ENCODE results near the gene C3orf20.
"Not testable (repeated sequence)": the region's sequence is repeated elsewhere in the genome, so short reads cannot be mapped to it uniquely, and the experiment has no call there.

The C3orf20 gene

DNA sequence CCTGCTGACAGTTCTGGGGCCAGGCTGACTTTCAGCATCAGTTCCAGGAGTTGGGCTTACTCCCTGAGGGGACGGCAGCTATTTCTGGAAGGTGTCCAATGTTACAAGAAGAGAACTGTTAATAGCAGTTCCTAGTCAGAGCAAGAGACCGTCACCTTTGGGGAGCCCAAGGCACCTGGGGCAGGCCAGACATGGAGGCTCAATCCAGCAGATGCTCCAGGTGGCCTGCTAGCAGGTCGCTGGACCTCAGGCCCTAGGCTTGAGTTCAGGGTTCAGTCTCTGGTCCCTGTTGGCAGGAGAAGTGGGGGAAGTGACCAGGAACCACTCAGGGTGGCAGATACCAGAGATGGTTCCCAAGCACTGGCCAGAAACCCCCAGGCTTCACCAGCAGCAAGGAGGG lies 25.9 kb downstream of the C3orf20 start:
- no peak for DNase-seq (ENCODE audit: low read depth in 2 of 2)

DNA sequence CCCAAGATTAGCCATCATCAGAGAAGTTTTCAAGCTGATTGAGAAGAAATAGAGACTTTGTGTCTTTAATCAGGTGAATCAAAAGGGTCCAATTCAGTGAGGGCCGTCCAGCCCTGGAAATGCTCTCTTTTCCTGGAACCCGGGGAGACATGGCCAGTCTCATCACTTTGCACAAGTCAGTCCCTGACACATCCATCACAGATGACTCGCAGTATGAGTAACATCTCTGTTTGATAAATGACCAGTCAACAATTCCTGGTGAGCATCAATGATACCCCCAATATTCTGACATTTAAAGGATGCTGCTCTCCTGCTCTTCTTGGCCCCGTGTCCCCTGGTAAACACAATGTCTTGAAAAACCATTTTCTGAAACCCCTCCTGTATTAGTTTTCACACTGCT lies 26.7 kb downstream of the C3orf20 start:
- DNase-seq (ENCODE audit: low read depth in 2 of 2), result no peak

DNA sequence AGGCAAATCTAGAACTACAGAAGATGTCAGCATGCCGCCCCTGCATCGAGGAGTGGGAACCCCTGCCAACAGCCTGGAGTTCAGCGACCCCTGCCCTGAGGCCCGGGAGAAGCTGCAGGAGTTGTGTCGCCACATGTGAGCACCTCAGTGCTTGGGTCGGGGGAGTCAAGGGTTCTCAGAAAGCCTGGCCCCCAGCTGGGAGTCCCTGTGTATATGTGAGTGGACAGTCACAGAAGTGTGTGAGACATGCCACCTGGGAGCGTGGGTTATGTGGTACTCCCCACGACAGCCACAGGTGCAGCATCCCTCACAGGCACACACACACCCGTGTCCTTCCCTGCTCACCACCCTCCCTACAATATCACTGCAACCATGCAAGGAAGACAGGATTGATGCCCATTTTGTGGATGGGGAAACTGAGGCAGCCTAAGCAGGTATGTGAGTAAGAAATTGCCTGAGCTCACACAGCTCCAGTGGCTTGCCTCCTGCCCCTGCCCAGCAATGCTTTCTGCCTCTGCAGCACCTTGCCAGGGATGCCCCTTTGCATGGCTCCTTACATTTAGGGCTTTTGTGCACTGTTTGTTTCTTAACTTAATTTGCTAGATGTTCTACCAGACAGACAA lies 28.3 kb downstream of the C3orf20 start:
- no peak for DNase-seq (ENCODE audit: low read depth in 2 of 2)

DNA sequence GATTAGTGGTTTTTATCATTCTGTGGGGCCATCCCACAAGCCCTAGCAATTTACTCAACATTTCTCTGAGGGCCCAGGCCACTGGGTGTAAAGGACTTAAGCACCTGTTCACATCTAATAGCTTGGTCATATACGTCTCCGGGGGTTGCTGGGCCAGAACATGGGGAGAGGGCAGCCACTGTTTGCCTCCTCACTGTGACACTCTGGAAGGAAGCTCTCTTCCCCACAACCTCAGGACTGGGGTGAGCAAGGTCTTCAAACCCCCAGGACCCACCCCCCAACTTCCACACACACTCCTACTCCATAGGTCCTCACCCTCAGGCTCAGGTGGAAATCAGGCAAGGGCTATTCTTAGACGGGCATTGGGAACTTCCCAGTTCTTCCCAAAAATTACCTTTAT lies 28.9 kb downstream of the C3orf20 start:
- DNase-seq (ENCODE audit: low read depth in 2 of 2), result no peak

DNA sequence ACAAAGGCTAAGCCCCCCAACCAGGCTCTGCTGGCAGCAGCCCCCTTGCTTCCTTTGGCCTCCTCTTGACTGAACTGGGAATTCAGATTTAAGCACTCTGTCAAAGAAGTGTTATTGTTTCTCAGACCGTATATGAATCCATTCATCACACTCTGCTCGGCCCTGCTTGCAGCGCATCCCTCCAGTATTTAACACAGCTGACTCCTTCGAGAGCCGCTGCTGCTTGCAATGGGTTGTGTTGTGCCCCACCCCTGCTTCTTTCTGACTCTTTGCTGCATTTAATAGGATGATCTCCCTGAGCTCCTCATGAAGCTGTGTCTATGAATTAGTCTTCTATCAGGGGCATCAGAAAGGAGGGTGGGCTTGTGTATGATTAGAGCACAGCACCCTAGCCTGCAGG lies 31.2 kb downstream of the C3orf20 start:
- no peak for DNase-seq (ENCODE audit: low read depth in 2 of 2)

DNA sequence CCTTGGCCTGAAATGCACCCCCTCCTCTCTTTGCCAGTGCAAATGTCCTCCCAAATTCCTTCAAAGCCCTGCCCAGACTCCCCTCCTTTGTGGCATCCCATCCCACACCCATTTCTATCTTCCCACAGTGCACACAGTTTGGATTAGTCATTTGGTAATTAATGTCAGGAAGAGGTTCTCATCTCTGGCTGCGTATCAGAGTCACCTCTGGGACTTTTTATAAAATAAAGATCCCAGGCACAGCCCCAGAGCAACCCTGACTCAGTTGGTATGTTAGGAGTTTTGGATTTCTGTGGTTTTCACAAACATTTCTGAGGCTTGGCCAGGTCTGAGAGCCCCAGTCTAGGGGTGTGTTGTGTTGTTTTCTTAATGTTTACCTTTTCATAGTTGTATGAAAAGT lies 41.6 kb downstream of the C3orf20 start:
- no peak for DNase-seq (ENCODE audit: low read depth in 2 of 2)

DNA sequence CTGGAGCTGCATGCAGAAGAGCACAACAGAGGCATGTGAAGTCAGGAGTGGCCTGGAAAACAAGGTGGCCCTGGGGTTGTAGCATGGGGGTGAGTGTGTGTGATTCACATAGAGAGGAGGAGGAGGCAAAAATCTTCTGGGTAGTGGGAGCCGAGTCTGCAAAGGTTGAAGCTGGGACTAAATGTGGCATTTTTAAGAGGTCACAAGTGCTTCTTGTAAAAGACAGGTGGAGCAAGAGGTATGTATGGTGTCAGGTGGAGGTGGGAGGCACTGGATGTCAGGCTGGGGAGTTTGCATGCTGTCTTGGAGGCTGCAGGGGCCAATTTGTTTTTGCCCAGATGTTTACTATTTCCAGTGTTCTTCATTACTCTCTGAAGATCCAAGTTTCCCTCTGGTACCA lies 42.4 kb downstream of the C3orf20 start:
- DNase-seq (ENCODE audit: low read depth in 2 of 2), result no peak

DNA sequence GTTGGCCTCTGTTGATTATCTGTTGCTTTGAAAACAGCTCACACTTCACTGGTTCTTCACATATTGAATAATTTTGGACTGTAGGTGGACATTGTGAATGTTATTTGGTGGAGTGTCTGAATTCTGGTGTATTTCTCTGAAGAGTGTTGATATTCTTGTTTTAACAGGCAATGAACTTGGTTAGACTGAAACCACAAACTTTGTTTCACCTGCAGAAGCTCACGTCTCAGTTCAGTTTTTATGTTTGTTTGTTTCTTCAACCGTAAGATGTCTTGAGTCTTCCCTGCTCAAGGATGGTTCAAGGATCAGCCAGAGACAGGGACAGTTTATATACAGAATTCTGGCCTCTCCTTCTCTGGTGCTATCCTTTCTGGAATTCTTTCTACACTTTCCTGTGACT lies 43.6 kb downstream of the C3orf20 start:
- no peak for DNase-seq (ENCODE audit: low read depth in 2 of 2)

DNA sequence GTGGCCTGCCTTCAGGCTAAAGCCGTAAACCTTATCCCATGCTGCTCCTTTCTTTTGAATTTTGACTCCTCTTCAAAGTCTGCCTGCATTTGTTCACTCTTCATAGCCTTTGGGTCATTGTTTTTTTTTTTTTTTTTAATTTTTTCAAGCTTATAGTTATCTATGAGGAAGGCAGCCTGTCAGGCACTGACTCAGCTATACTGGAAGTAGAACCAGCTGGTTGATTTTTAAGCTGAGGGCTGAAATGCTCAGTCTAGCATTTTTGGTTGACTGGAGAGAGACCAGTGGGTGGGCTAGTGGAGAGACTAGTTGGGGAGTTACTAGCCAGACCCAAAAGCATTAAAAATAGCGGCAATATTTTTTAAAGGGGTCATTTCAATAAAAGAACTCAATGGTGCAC lies 44.1 kb downstream of the C3orf20 start:
- no peak for DNase-seq (ENCODE audit: low read depth in 2 of 2)

DNA sequence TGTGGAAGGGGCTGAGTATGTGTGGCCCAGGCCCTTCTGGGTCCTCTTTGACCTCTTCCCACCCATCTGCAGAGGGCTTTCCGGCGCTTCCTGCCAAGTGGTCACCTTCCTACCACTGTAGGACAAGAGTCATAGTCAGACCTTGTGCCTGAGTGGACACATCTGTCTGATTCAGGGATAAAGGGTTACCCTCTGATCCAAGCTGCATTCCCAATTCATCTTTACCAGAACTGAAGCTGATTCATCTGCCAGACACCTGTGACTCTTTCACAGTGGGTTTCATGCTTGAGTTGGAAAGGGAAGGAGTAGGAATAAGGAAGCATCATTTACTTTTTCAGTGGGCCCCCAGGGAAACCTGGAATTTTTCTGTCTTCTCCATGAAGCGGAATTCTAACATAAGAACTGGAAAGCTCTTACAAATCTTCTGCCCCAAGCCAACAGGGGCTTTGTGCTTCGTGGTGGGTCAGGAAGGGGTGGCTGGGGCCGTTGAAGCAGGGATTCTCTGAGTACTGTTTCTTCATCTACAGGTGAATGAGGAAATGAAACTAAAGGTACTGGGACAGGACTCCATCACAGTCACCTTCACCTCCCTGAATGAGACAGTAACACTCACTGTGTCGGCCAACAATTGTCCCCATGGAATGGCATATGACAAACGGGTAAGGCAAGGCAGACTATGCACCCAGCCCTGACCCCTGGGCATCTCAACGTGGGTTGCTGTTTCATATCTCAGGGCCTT lies 46.4 kb downstream of the C3orf20 start:
- no peak for DNase-seq (ENCODE audit: low read depth in 2 of 2)

DNA sequence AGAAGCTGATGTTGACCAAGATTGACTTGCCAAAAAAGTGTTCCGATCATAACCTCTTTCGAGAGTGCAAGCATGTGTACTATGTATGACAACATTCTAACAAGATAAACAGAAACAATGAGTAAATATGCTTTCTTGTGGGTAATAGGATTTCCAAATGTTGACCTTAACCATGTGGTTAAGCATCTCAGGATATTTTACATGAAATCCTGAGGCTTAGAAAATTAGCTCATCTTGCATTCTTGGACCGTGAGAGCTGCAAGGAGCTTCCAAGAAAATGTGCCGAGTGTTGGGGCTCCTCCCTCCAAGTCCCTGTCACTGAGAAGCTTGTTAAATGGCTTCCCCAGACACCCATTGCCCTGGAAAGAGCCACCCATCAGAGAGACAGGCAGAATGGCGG lies 50.1 kb downstream of the C3orf20 start:
- DNase-seq (ENCODE audit: low read depth in 2 of 2), result no peak

DNA sequence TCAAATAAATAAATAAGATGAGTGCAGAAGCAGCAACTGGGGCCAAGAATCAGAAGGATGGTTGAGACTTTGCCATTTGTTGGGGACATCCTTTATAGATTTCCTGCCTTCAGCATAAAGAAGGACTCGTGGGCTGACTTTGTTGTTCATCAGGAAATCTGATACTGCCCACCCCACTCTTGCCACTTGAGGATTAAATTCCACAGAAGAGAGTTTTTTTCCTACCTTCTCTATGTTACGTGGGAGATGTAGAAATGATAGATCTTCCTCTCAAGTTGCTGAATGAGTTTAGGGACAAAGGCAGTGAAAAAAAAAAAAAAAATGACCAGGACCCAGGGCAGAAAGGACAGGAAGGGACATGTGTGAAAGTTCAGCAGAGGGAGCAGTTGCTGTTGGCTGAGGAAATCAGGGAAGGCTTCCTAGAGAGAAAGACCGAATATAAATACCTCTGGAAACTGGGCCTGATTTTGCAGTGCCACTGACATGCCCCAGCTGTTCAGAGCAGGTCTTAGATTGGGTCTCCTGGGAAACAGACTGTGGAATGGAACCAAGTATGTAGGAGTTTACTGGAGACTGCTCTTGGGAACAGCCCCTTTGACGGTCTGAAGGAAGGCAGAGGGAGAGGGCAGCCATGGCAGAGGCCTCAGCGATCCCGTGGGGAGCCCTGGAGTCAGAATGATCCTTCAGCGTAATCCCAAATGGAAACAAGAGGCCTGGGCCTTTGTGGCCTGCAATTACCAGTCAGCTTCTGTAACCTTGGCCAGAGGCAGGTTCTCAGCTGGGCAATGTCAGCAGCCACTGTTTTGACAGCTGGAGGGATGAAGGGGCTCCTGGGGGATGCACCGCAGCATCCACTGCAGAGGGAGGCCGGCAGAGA lies 50.9 kb downstream of the C3orf20 start:
- no peak for DNase-seq (ENCODE audit: low read depth in 2 of 2)

DNA sequence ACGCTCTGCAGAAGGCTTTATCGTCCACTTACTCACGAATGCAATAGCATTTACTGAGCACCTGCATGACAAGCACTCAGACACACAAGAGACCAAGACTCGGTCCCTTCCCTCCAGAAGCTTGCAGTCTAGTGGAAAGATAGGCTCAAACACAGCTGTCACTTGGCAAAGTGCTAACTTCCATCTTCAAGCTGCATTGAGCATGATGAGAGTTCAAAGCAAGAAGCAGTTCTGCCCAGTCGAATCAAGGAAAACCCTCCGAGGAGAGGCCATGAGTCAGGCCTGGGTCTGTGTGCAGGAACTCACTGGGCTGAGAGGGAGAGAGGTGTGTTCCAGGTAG lies 51.5 kb downstream of the C3orf20 start:
- DNase-seq (ENCODE audit: low read depth in 2 of 2), result no peak

DNA sequence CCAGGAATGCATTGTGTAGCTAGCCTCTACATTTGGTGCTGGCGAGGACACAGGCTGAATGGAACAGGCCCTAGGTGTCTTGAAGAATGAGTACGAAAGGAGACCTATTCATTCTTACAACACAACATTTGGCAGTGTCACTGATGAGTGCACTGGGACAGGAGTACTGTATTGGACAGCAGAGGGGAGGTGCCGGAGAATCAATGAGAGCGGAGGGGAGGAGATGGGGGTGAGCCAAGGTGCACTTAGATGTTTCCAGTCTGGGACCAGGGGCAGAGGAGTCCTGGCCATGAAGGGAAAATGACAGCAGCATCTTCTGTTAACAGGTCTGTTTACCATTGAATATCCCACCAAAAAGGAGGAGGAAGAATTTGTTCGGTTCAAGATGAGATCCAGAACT lies 53.2 kb downstream of the C3orf20 start:
- DNase-seq (ENCODE audit: low read depth in 2 of 2), result no peak

DNA sequence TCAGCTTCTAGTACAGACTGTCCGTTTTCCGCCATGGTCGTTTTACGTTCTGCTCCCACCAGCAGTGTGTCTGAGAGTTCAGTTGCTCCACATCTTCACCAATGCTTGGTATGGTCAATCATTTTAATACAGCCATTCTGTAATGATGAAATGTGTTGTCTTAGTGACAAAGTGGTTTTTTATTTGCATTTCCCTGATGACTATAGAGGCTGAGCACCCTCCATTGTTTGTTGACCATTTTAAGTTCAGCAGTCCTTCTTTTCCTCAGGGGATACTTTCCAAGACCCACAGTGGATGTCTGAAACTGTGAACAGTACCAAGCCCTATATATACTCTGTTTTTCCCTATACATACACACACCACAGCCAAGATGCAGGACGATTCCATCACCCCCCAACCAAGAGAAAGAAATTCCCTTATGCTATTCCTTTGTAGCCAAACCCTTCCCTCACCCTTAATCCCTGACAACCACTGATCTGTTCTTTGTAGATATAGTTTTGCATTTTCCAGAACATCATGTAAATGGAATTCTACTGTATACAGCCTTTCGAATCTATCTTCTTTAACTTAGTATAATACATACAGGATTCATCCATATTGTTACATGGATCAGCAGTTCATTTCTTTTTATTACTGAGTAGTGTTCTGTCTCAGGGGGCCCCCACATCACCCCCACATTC lies 55.9 kb downstream of the C3orf20 start:
- DNase-seq (ENCODE audit: low read depth in 2 of 2), result no peak

DNA sequence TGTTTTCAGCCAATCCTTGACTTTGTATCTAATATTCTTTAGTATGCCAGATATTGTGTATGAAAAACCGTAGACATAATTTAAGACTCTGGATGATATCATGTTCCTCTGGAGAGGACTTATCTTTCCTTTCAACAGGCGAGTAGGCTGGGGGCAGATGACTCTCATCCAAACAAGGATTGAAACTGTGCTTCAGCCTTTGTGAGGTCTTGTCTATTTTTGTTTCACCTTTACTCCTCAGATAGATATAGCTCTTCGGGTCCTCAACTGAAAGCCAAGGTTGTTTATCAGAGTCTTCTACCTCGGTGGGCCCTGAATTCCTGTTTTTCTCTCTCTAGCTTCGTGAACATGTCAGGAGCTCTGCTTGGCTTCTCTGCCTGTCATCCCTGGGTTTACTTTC lies 66.0 kb downstream of the C3orf20 start:
- DNase-seq (ENCODE audit: low read depth in 2 of 2), result no peak

DNA sequence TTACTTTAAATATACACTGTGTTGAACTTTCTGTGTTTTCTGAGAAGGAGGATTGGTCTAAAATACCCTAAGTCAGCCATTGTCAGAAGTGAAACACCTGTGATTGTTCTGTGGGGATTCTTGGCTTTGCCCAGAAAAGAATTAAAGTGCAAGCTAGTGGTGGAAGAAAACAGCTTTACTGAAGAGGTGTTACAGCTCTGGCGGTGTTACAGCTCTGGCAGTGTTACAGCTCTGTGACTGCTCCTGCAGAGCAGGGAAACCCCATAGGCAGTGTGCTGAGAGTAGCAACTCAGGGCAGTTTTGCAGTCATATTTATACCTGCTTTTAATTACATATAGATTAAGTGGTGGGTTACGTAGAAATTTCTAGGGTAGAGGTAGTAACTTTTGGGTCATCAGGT lies 66.6 kb downstream of the C3orf20 start:
- DNase-seq (ENCODE audit: low read depth in 2 of 2), result no peak

DNA sequence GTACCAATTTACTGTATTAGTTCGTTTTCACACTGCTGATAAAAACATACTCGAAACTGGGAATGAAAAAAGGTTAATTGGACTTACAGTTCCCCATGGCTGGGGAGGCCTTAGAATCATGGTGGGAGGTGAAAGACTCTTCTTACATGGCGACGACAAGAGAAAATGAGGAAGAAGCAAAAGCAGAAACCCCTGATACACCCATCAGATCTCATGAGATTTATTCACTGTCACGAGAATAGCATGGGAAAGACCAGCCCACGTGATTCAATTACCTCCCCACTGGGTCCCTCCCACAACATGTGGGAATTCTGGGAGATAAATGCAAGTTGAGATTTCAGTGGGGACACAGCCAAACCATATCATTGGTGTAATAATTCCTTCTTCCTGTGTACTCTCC lies 69.6 kb downstream of the C3orf20 start:
- DNase-seq (ENCODE audit: low read depth in 2 of 2), result no peak

DNA sequence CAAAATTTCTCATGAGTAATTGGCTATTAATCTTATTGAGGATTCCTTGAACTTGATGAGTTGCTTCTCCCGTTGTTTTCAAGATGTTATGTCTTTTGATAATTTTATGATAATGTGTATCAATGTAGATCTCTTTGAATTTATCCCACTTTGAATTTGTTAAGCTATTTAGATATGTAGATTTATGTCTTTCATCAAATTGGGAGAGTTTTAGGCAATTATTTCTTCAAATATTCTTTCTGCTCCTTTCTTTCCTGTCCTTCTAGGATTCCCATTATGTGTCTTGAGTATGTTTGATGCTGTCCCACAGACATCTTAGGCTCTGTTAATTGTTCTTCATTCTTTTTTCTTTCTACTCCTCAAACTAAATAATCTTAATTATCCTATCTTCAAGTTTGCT lies 75.7 kb downstream of the C3orf20 start:
- no peak for DNase-seq (ENCODE audit: low read depth in 2 of 2)

DNA sequence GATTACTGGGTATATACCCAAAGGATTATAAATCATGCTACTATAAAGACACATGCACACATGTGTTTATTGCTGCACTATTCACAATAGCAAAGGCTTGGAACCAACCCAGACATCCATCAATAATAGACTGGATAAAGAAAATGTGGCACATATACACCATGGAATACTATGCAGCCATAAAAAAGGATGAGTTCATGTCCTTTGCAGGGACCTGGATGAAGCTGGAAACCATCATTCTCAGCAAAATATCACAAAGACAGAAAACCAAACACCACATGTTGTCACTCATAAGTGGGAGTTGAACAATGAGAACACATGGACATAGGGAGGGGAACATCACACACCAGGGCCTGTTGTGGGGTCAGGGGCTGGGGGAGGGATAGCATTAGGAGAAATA lies 78.0 kb downstream of the C3orf20 start:
- not testable (repeated sequence) for DNase-seq (ENCODE audit: low read depth in 2 of 2)

DNA sequence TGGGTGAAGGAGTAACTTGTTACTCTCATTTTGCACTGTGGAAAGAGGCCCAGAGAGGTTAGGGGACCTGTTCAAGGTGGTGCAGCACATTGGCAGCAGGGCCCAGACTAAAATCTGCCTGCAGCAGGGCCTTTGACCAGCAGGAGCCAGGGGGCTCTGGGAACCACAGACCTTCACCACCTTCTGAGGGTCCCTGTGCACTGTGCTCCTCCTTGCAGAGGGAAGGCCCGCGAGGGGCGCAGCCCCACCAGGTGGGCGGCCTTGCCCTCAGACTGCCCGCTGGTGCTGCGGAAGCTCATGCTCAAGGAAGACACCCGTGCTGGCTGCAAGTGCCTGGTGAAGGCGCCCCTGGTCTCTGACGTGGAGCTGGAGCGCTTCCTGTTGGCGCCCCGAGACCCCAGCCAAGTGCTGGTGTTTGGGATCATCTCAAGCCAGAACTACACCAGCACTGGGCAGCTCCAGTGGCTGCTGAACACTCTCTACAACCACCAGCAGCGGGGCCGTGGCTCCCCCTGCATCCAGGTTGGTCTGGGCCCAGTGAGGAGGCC lies 82.3 kb downstream of the C3orf20 start:
- no peak for DNase-seq (ENCODE audit: low read depth in 2 of 2)

DNA sequence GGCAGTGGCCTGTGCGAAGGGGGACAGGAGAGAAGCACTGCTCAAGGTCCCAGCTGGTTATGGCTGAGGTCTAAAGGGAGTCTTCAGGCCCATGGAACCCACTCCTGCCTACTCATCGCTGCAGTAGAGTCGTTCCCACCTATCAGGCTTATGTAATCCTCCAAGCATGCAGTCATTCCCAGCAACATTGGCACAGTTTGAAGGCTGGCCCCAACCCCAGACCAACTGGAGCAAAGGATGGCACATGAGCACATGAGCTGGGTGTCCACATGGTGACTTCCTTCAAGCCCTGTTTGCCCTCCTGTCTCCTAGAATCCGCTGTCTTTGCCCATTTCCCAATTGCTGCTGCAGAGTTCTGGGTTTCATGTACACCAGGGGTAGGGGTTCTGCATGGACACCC lies 83.4 kb downstream of the C3orf20 start:
- no peak for DNase-seq (ENCODE audit: low read depth in 2 of 2)

Data from stimulated activated CD8-positive, alpha-beta memory T cell treated with anti-CD3 and anti-CD28 coated beads, Interleukin-2, amount 100 ng/mL, for 1 hour (primary cell).